ENCODE results near the gene SIX5. TPM values are rescaled to one million over a fixed set of nuclear protein-coding genes. Genes with fewer than 3 reads are reported as not detected.

SIX5 gene
- total RNA-seq, 1 experiment from 2014 or later, result 38.7 TPM

GRCh38 chr19:45782162-45782691 is 13.2 kb upstream of the SIX5 start, which contains the start of gene DMPK:
Gene DMPK, minus strand, starts transcription at chr19:45782490. Its CDS starts 138 bp downstream, at chr19:45782352.
- intact Hi-C loops (cut with micrococcal nuclease; ENCODE audit: unreplicated experiment), result no loop called here
- H3K36me3 ChIP-seq (ENCODE audit: control insufficient read depth, insufficient read depth, low read length), result no peaks in the 10 kb centered on the region
- TF ChIP-seq CTCF (IDR thresholded peaks at IDR 0.05) (no peak), POLR2AphosphoS5 (IDR thresholded peaks at IDR 0.05; ENCODE audit: low read depth, low read length) (peak; percentile 70; the same call in 1 of the 2 replicates)
- POLR2A ChIA-PET, result interaction anchor here (0.6 kb wide), 1 partner anchor 11 kb away, joined by 8 read pairs; no protein-coding TSS in a partner anchor
- no peaks in the 10 kb centered on the region for H3K27me3 ChIP-seq (ENCODE audit: control insufficient read depth, insufficient read depth, low read length)
- CTCF ChIA-PET, result interaction anchor here (0.5 to 1.0 kb wide), 5 partner anchors 13 to 120 kb away, joined by 3 to 10 read pairs (median 7); partner anchors contain the start of gene SIX5
- peak within 1 kb of the TSS; percentile 87 for H3K27ac ChIP-seq (ENCODE audit: low read length)
- no TSS peak for BruUV-seq (replicated peaks)
- in situ Hi-C loops (cut with HindIII; ENCODE audit: low pct_unique_long_range_greater_than_20kb, low sequenced_read_pairs), result no loop called here
- DNase-seq (ENCODE audit: low read depth, low spot score) (no peak), ATAC-seq (peak; percentile 58)
- peaks cover 25% of the 10 kb centered on the region for H3K4me1 ChIP-seq (ENCODE audit: control insufficient read depth, insufficient read depth, low read length)
- peak within 1 kb of the TSS; percentile 52 to 62 for H3K4me3 ChIP-seq (ENCODE audit: low read depth in 2 of 2, low read length in 2 of 2)
- no peaks in the 10 kb centered on the region for H3K9me3 ChIP-seq (ENCODE audit: control insufficient read depth, insufficient read depth, low read depth, low read length)

DNA sequence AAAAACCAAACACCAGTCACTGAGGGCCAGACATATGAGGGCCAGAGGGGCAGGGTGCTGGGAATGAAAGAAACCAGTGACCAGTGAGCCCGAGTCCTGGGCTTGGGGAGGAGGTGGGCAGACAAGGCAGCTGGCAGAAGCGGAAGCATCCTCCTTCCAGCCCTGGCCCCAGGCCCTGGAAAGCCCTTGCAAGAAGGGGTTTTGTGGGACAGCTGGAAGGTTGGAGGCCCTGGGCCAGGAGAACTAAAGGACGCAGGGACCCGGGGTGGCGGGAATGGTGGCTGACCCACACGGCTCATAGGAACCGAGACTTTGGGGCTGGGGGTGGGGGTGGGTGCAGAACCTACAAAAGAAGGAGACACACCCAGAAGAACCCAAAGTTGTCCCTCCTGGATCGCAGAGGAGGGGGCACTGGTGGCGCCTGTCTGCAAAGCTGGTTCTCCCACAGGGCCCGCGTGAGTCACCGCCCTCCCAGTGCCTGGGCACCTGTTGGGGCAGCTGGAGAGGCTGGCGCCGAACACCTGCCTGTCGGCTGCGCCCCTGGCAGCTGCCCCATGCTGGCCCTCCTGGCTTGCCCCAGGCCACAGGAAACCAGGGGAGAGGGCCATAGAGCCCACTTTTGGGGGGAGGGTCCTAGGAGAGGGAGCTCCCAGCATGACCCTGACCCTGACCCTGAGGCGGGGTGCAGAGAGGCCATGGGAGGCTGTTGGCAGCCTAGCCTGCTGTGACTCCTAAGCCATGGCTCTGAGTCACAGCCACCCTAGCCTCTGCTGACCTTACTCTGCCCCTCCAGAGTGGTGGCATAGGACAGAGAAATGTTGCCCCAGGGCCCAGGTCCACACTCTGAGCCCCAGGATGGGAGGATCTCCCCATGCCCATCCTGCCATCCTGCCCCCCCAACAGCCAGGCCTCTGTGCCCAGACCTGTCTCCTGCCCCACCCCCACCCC is 12.4 kb upstream of the SIX5 start:
- Histone ChIP-seq H3K36me3 (ENCODE audit: control insufficient read depth, insufficient read depth, low read length) (no peaks in the 10 kb centered on the region), H3K27me3 (ENCODE audit: control insufficient read depth, insufficient read depth, low read length) (no peaks in the 10 kb centered on the region), H3K9me3 (ENCODE audit: control insufficient read depth, insufficient read depth, low read depth, low read length) (no peaks in the 10 kb centered on the region), H3K27ac (ENCODE audit: low read length) (peak overlapping the region; percentile 67), H3K4me3 (ENCODE audit: low read depth in 2 of 2, low read length in 2 of 2) (peak overlapping the region; percentile 52 to 62), H3K4me1 (ENCODE audit: control insufficient read depth, insufficient read depth, low read length) (peaks cover 25% of the 10 kb centered on the region)
- BruUV-seq (replicated peaks), result no TSS peak
- CTCF ChIA-PET, result interaction anchor here (0.9 kb wide), 1 partner anchor 18 kb away, joined by 10 read pairs; no protein-coding TSS in a partner anchor
- intact Hi-C loops (cut with micrococcal nuclease; ENCODE audit: unreplicated experiment) (no loop called here), in situ Hi-C loops (cut with HindIII; ENCODE audit: low pct_unique_long_range_greater_than_20kb, low sequenced_read_pairs) (no loop called here)
- DNase-seq (ENCODE audit: low read depth, low spot score) (no peak), ATAC-seq (peak; percentile 66)
- POLR2A ChIA-PET, result no interaction called here
- TF ChIP-seq POLR2AphosphoS5 (IDR thresholded peaks at IDR 0.05; ENCODE audit: low read depth, low read length) (peak; percentile 43; the same call in 1 of the 2 replicates), REST (IDR thresholded peaks at IDR 0.05; ENCODE audit: insufficient read depth in 1 of 2, low read depth in 2 of 2, low read length in 1 of 2) (no peak)
